C4-2B (cell line): Measurements from ENCODE around the gene FUBP3.
"Not testable (repeated sequence)": the region's sequence is repeated elsewhere in the genome, so short reads cannot be mapped to it uniquely, and the experiment has no call there.

Experiments used
- H3K27ac ChIP-seq: fragments of 450-650 bp; 2 replicates; pipeline ENCODE4 v1.5.1; 2017
- ZFX ChIP-seq: fragments of 450-650 bp; IDR thresholded peaks from 2 replicates; pipeline ENCODE4 v1.6.1; 2017
- TF ChIP-seq, protein P1 (sequence below): fragments of 450-650 bp; conservative IDR thresholded peaks from 2 replicates; pipeline ENCODE4 v1.5.1; 2017; ENCODE audit warnings: mild to moderate bottlenecking

Gene FUBP3

DNA sequence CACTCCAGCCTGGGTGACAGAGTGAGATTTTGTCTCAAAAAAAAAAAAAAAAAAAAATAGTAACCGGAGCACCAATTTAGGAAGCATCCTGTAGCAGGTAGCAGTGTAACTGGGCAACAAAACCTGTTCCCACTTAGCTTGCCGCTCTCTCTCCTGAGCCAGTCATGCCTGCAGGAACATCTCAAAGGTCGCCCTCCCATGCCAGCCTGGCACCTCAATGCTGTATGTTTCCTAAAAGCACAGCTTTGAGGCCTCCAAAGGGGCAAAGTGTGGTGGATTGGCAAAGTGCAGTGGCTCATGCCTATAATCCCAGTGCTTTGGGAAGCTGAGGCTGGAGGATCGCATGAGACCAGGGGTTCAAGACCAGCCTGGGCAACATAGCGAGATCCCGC is 22.3 kb upstream of the FUBP3 start:
- no peak overlapping the region for H3K27ac ChIP-seq
- TF ChIP-seq, protein P1, sequence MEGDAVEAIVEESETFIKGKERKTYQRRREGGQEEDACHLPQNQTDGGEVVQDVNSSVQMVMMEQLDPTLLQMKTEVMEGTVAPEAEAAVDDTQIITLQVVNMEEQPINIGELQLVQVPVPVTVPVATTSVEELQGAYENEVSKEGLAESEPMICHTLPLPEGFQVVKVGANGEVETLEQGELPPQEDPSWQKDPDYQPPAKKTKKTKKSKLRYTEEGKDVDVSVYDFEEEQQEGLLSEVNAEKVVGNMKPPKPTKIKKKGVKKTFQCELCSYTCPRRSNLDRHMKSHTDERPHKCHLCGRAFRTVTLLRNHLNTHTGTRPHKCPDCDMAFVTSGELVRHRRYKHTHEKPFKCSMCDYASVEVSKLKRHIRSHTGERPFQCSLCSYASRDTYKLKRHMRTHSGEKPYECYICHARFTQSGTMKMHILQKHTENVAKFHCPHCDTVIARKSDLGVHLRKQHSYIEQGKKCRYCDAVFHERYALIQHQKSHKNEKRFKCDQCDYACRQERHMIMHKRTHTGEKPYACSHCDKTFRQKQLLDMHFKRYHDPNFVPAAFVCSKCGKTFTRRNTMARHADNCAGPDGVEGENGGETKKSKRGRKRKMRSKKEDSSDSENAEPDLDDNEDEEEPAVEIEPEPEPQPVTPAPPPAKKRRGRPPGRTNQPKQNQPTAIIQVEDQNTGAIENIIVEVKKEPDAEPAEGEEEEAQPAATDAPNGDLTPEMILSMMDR, result no peak
- TF ChIP-seq ZFX, result no peak

DNA sequence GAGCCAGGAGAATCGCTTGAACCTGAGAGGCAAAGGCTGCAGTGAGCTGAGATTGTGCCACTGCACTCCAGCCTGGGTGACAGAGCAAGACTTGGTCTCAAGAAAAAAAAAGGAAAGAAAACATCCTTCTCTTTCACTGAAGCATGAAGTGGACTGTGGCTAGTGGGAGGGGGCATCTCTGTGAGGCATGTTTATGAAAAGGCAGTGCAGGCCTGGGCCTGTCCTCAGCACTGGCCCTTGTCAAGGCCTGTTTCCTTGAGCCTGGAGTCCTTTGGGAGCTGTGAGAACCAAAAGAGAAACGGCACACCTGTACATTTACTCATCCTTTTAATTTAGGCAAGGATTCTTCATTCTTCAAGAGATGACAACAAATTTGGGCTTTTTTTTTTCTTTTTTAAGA is 18.3 kb upstream of the FUBP3 start:
- no peak overlapping the region for H3K27ac ChIP-seq

DNA sequence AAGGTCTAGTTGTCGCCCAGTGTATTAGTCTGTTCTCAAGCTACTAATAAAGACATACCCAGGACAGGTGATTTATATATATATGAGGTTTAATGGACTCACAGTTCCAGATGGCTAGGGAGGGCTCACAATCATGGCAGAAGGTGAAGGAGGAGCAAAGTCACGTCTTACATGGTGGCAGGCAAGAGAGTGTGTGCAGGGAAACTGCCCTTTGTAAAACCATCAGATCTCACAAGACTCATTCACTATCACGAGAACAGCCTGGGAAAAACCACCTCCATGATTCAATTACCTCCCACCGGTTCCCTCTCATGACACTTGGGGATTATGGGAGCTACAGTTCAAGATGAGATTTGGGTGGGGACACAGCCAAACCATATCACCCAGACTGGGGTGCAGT is 16.9 kb upstream of the FUBP3 start:
- H3K27ac ChIP-seq, result not testable (repeated sequence)

More for the DNA sequence above, 18.3 kb upstream of the FUBP3 start:
- TF ChIP-seq, protein P1, result no peak
- no peak for TF ChIP-seq ZFX

DNA sequence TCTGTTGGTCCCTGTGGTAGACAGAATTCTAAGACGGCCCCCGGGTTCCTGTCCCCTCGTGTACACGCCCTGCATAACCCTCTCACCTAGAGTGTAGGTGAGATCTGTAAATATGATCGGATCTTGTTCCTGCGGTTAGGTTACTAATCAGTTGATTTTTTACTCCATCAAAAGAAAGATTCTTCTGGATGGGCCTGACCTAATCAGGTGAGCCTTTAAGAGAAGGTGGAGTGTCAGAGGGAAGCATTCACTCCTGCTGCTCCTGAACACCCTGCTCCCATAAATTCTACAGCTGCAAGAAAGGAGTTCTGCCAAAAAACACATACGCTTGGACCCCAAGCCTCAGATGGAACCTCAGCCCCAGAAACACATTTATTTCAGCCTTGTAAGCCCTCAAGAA is 15.6 kb upstream of the FUBP3 start:
- TF ChIP-seq ZFX, result no peak
- TF ChIP-seq, protein P1, result no peak
- H3K27ac ChIP-seq, result no peak overlapping the region

DNA sequence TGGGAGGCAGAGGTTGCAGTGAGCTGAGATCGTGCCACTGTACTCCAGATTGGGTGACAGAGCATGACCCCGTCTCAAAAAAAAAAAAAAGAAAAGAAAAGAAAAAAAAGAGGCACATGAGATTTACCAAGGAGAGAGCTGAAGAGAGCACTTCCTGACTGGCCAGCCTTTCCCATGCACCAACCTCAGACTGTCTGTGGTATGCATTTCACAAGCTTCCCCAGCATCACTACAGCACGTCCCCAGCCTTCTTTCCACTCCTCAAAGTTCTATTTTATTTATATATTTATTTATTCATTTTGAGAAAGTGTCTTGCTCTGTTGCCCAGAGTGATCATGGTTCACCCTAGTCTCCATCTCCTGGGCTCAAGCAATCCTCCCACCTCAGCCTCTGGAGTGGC is 13.6 kb upstream of the FUBP3 start:
- no peak overlapping the region for H3K27ac ChIP-seq
- TF ChIP-seq, protein P1, result no peak

DNA sequence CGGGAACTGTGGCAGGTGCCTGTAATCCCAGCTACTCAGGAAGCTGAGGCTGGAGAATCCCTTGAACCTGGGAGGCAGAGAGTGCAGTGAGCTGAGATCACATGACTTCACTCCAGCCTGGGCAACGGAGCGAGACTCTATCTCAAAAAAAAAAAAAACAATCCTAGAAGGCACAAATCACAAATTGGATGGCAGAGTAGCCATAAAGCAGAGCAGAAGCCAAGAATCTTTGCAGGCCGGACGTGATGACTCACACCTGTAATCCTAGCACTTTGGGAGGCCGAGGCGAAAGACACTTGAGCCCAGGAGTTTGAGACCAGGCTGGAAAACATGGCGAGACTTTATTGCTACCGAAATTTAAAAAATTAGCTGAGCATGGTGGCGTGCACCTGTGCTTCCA is 9.2 kb upstream of the FUBP3 start:
- TF ChIP-seq, protein P1, result no peak
- TF ChIP-seq ZFX, result no peak
- H3K27ac ChIP-seq, result no peak overlapping the region

DNA sequence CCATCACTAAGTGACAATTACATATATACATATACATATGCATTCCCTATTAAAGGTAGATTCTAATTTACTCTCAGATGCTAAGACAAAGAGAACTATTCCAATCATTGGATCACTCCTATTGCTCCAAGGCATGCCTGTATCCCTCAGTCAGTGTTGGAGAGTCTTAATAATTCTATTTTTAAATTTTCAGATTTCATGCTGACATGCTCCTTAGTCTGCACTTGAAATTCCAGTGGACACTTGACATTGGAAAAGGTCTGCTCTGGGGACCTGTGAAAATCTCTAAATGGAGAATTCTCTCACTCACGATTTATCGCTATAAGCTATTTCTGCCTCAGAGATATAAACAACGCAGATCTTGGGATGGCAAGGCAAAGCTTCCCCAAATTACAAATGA is 3.9 kb upstream of the FUBP3 start:
- no peak overlapping the region for H3K27ac ChIP-seq
- TF ChIP-seq ZFX, result no peak
- TF ChIP-seq, protein P1, result no peak

DNA sequence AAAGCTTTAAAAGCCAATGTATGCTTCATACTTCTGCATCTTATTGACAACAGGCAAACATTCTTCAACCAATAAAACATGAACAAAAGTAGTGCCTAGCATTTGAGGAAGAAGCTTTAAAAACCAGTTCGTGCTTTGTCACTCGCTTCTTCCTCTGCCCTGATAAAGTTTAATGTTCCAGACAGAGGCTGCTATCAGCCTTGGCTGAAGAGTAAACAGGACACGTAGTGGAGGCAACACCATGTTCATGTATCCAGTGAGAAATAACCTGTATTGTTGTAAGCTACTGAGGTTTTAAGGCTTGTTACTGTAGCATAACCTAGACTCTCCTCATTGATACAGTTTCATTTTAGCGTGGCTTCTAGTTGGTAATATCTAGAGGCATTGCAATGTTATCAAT is 3.2 kb upstream of the FUBP3 start:
- no peak for TF ChIP-seq ZFX
- TF ChIP-seq, protein P1, result no peak

More for the DNA sequence above, 3.2 kb upstream of the FUBP3 start:
- no peak overlapping the region for H3K27ac ChIP-seq
